DND-41 (cell line): ENCODE results near the gene ADAD1.

Experiments
- ATAC-seq: fragments of 200-7000 bp; cut with Tn5 transposase; 3 replicates; pipeline ENCODE4 v1.9.1; 2021; ENCODE audit warnings: low read depth; ENCODE audit not compliant: insufficient read depth
- DNase-seq: peaks from one replicate; pipeline ENCODE4 v3.0.0-alpha.2; 2020
- H2AFZ ChIP-seq: 2 replicates; pipeline ENCODE4 v1.6.0; 2012; ENCODE audit warnings: low read depth, low read length
- H3K27ac ChIP-seq: 2 replicates; pipeline ENCODE4 v1.5.1; 2012; ENCODE audit warnings: low read length, inconsistent platforms
- H3K27me3 ChIP-seq: fragments of 200-600 bp; sonication (generic); 2 replicates; pipeline ENCODE4 v1.6.0; 2012; ENCODE audit warnings: low read length, mild to moderate bottlenecking, inconsistent platforms; ENCODE audit not compliant: insufficient read depth, poor library complexity
- H3K36me3 ChIP-seq: 2 replicates; pipeline ENCODE4 v1.5.1; 2012; ENCODE audit warnings: low read length, inconsistent platforms; ENCODE audit not compliant: insufficient read depth
- H3K4me1 ChIP-seq: 2 replicates; pipeline ENCODE4 v1.5.1; 2012; ENCODE audit warnings: mild to moderate bottlenecking, low read length; ENCODE audit not compliant: insufficient read depth
- H3K4me2 ChIP-seq: 2 replicates; pipeline ENCODE4 v1.6.0; 2012; ENCODE audit warnings: mild to moderate bottlenecking, moderate library complexity, low read length, inconsistent platforms; ENCODE audit not compliant: insufficient read depth
- H3K4me3 ChIP-seq, 2 experiments: fragments of 200-600 bp in 1 of 2; shearing (Covaris generic) in 1 of 2; 2 replicates each; pipeline ENCODE4 v1.5.1; 2012 to 2016; ENCODE audit warnings: inconsistent platforms in 2 of 2, low read length in 2 of 2, mild to moderate bottlenecking in 2 of 2, low read depth in 1 of 2, moderate library complexity in 1 of 2
- H3K79me2 ChIP-seq: 2 replicates; pipeline ENCODE4 v1.6.0; 2012; ENCODE audit warnings: low read length, inconsistent platforms; ENCODE audit not compliant: insufficient read depth
- H3K9ac ChIP-seq: 2 replicates; pipeline ENCODE4 v1.6.0; 2012; ENCODE audit warnings: low read depth, mild to moderate bottlenecking, inconsistent platforms, low read length, moderate library complexity
- H3K9me3 ChIP-seq: 2 replicates; pipeline ENCODE4 v1.5.1; 2012; ENCODE audit warnings: low read length, moderate library complexity, mild to moderate bottlenecking, inconsistent platforms; ENCODE audit not compliant: insufficient read depth, severe bottlenecking
- H4K20me1 ChIP-seq: 2 replicates; pipeline ENCODE4 v1.6.0; 2012; ENCODE audit warnings: low read length; ENCODE audit not compliant: insufficient read depth
- EZH2 ChIP-seq: IDR thresholded peaks from 3 replicates; pipeline ENCODE4 v1.6.1; 2012; ENCODE audit warnings: borderline replicate concordance, low read depth, mild to moderate bottlenecking, moderate library complexity, low read length, inconsistent platforms; ENCODE audit not compliant: severe bottlenecking
- TF ChIP-seq, protein P1 (sequence below): IDR thresholded peaks from 2 replicates; pipeline ENCODE4 v1.5.1; 2012; ENCODE audit warnings: borderline replicate concordance, low read length, moderate library complexity, mild to moderate bottlenecking; ENCODE audit not compliant: poor library complexity, severe bottlenecking; ENCODE audit errors: extremely low read depth

The ADAD1 gene

DNA sequence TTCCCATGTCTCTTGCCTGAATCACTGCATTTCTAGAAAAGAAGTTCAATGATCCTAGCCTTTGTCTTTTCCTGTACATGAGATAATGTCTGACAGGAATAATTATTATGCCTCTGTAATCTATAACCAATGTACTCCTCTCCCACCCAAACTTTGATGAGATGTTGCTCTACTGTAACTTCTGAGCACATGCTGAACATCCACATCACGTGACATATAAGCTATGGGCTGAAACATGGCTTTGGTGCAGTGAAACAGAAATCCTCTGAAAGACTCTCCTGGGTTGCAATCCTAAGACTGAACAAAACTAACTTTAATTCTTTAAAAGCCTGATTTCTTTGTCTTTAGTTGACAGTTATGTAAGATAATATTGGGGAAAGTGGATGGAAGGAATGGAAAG is 1.5 kb upstream of the ADAD1 start:
- H2AFZ ChIP-seq: no peak overlapping the region
- ATAC-seq: no peak
- no peak for DNase-seq

DNA sequence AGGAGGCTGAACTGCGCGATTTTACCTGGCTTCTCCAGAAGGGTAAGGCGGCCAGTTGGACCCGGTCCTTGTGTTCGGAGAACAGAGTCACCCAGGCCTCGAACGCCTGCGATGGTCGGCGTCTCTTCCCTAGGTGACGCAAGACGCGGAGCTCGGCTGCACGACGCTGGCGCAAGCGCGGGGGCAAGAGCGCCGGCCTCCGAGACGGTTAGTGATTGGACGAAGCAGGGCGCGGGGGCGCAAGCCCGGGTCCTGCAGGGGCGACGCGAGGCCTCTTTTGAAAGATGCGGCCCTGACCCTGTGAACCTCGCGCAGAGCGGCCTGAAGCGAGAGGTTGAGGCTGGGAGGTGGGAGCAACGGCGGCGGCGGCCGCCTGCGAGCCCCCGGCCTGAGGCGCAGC is 428 bp downstream of the ADAD1 start:
- Histone ChIP-seq H3K9ac (no peak overlapping the region), H3K4me1 (no peaks in the 10 kb centered on the region), H3K36me3 (no peaks in the 10 kb centered on the region), H3K79me2 (no peaks in the 10 kb centered on the region), H4K20me1 (no peaks in the 10 kb centered on the region), H3K4me2 (no peak overlapping the region), H2AFZ (no peak overlapping the region), H3K4me3 (no peak overlapping the region), H3K9me3 (no peaks in the 10 kb centered on the region), H3K27ac (no peak overlapping the region), H3K27me3 (peaks cover 4% of the 10 kb centered on the region)
- DNase-seq (no peak), ATAC-seq (no peak)
- TF ChIP-seq, protein P1, sequence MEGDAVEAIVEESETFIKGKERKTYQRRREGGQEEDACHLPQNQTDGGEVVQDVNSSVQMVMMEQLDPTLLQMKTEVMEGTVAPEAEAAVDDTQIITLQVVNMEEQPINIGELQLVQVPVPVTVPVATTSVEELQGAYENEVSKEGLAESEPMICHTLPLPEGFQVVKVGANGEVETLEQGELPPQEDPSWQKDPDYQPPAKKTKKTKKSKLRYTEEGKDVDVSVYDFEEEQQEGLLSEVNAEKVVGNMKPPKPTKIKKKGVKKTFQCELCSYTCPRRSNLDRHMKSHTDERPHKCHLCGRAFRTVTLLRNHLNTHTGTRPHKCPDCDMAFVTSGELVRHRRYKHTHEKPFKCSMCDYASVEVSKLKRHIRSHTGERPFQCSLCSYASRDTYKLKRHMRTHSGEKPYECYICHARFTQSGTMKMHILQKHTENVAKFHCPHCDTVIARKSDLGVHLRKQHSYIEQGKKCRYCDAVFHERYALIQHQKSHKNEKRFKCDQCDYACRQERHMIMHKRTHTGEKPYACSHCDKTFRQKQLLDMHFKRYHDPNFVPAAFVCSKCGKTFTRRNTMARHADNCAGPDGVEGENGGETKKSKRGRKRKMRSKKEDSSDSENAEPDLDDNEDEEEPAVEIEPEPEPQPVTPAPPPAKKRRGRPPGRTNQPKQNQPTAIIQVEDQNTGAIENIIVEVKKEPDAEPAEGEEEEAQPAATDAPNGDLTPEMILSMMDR: no peak
- TF ChIP-seq EZH2: no peak

More for the DNA sequence above, 1.5 kb upstream of the ADAD1 start:
- Histone ChIP-seq H3K79me2 (no peaks in the 10 kb centered on the region), H3K27ac (no peak overlapping the region), H3K4me3 (no peak overlapping the region), H3K9ac (no peak overlapping the region), H3K9me3 (no peaks in the 10 kb centered on the region), H3K4me2 (no peak overlapping the region), H4K20me1 (no peaks in the 10 kb centered on the region), H3K27me3 (no peaks in the 10 kb centered on the region), H3K36me3 (no peaks in the 10 kb centered on the region), H3K4me1 (no peaks in the 10 kb centered on the region)
- TF ChIP-seq, protein P1: no peak
- TF ChIP-seq EZH2: no peak

DNA sequence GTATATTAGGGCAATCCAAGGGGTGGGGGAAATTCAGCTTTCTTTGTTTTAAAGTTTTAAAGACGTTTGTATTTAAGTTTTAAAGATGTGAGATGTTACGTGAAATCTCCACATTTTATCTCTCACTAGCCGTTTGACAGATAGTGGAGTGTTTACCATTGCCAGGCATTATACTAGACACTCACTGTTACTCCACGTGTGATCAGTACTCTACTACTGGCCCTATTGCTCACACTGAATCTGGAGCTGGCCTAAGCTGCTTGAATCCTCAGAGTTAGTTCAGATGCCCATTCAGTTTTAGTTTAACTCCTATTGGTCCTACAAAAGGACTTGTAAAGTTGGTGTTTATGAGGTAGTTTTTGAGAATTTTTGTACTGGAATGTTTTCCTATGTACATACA is 4.5 kb downstream of the ADAD1 start:
- no peak overlapping the region for H3K27ac ChIP-seq

More for the DNA sequence above, 4.5 kb downstream of the ADAD1 start:
- Histone ChIP-seq H3K27me3 (peaks cover 4% of the 10 kb centered on the region), H3K9ac (no peak overlapping the region), H3K4me3 (no peak overlapping the region), H3K79me2 (no peaks in the 10 kb centered on the region), H3K4me2 (no peak overlapping the region), H4K20me1 (no peaks in the 10 kb centered on the region), H3K4me1 (no peaks in the 10 kb centered on the region), H2AFZ (no peak overlapping the region), H3K36me3 (no peaks in the 10 kb centered on the region), H3K9me3 (no peaks in the 10 kb centered on the region)
- no peak for TF ChIP-seq EZH2
- TF ChIP-seq, protein P1: no peak
- DNase-seq (no peak), ATAC-seq (no peak)
